Measurements from ENCODE around the gene DCLRE1C.

Gene DCLRE1C

GRCh38 chr10:14860791-14861190 is 93.1 kb downstream of the DCLRE1C start:
- DNase-seq (ENCODE audit: low read depth in 2 of 2) = no peak
- TF ChIP-seq CTCF (IDR thresholded peaks at IDR 0.05; ENCODE audit: low read depth, low read length) = no peak
- H3K4me3 ChIP-seq (replicated peaks in 1 of 2; ENCODE audit: low read depth in 2 of 2, low read length in 2 of 2) = no peak overlapping the region

- no peak overlapping the region for H3K4me3 ChIP-seq (replicated peaks in 1 of 2; ENCODE audit: low read depth in 2 of 2, low read length in 2 of 2)
- TF ChIP-seq CTCF (IDR thresholded peaks at IDR 0.05; ENCODE audit: low read depth, low read length) = no peak
- no peak for DNase-seq (ENCODE audit: low read depth in 2 of 2)
Measured at GRCh38 chr10:14859775-14860174, 94.1 kb downstream of the DCLRE1C start.

GRCh38 chr10:14859043-14859442 is 94.9 kb downstream of the DCLRE1C start:
- TF ChIP-seq CTCF (IDR thresholded peaks at IDR 0.05; ENCODE audit: low read depth, low read length) = no peak
- no peak for DNase-seq (ENCODE audit: low read depth in 2 of 2)
- no peak overlapping the region for H3K4me3 ChIP-seq (replicated peaks in 1 of 2; ENCODE audit: low read depth in 2 of 2, low read length in 2 of 2)

- H3K4me3 ChIP-seq (replicated peaks in 1 of 2; ENCODE audit: low read depth in 2 of 2, low read length in 2 of 2) = no peak overlapping the region
- TF ChIP-seq CTCF (IDR thresholded peaks at IDR 0.05; ENCODE audit: low read depth, low read length) = no peak
- DNase-seq (ENCODE audit: low read depth in 2 of 2) = no peak
Measured at GRCh38 chr10:14858338-14858960, 95.4 kb downstream of the DCLRE1C start.

- H3K4me3 ChIP-seq (replicated peaks in 1 of 2; ENCODE audit: low read depth in 2 of 2, low read length in 2 of 2) = no peak overlapping the region
- no peak for TF ChIP-seq CTCF (IDR thresholded peaks at IDR 0.05; ENCODE audit: low read depth, low read length)
- DNase-seq (ENCODE audit: low read depth in 2 of 2) = no peak
Measured at GRCh38 chr10:14855453-14855852, 98.4 kb downstream of the DCLRE1C start.

GRCh38 chr10:14852236-14852635 is 101.7 kb downstream of the DCLRE1C start:
- no peak overlapping the region for H3K4me3 ChIP-seq (replicated peaks in 1 of 2; ENCODE audit: low read depth in 2 of 2, low read length in 2 of 2)
- no peak for DNase-seq (ENCODE audit: low read depth in 2 of 2)
- TF ChIP-seq CTCF (IDR thresholded peaks at IDR 0.05; ENCODE audit: low read depth, low read length) = no peak

All from cardiac fibroblast (primary cell).